K562 (cell line): ENCODE measurements around the gene LUC7L. TPM values are rescaled to one million over a fixed set of nuclear protein-coding genes. Genes with fewer than 3 reads are reported as not detected.

Experiments
- ARID3A ChIP-seq: IDR thresholded peaks from 2 replicates; pipeline ENCODE4 v1.6.1; 2012; ENCODE audit warnings: low read depth, low read length, improper control_type of control experiment, borderline replicate concordance
- E2F8 ChIP-seq: fragments of 450-650 bp; IDR thresholded peaks from 2 replicates; pipeline ENCODE4 v1.7.1; 2018; ENCODE audit warnings: mild to moderate bottlenecking, low read depth; ENCODE audit not compliant: partially characterized antibody
- FOXA1 ChIP-seq: fragments of 450-650 bp; IDR thresholded peaks from 2 replicates; pipeline ENCODE4 v1.6.1; 2016; ENCODE audit warnings: mild to moderate bottlenecking, borderline replicate concordance
- GABPA ChIP-seq: fragments of 200-800 bp; sonication (Bioruptor generic); conservative IDR thresholded peaks from 2 replicates; pipeline ENCODE4 v1.6.1; 2016; ENCODE audit warnings: low read depth, missing genetic modification characterization, missing compliant biosample characterization
- HEY1 ChIP-seq: fragments of 250-450 bp; sonication (Bioruptor Pico); IDR thresholded peaks from 2 replicates; pipeline ENCODE4 v1.5.0; 2020; ENCODE audit warnings: mild to moderate bottlenecking, moderate library complexity, borderline replicate concordance
- HNRNPLL ChIP-seq: fragments of 200-400 bp; formaldehyde crosslinking; IDR thresholded peaks from 2 replicates; pipeline ENCODE4 v1.6.1; 2017; ENCODE audit warnings: low read length, low read depth, mild to moderate bottlenecking; ENCODE audit not compliant: poor library complexity, severe bottlenecking
- IRF2 ChIP-seq: sonication (generic); formaldehyde crosslinking; IDR thresholded peaks from 2 replicates; pipeline ENCODE4 v1.8.1; 2022; ENCODE audit warnings: mild to moderate bottlenecking, missing genetic modification reagents
- L3MBTL2 ChIP-seq: fragments of 450-650 bp; IDR thresholded peaks from 2 replicates; pipeline ENCODE4 v1.6.1; 2016; ENCODE audit warnings: mild to moderate bottlenecking, moderate library complexity
- MTA1 ChIP-seq: fragments of 450-650 bp; IDR thresholded peaks from 2 replicates; pipeline ENCODE4 v1.6.1; 2017; ENCODE audit warnings: borderline replicate concordance
- MTA3 ChIP-seq: fragments of 450-650 bp; formaldehyde crosslinking; IDR thresholded peaks from 2 replicates; pipeline ENCODE4 v1.6.1; 2017; ENCODE audit warnings: mild to moderate bottlenecking, borderline replicate concordance
- NBN ChIP-seq: fragments of 450-650 bp; IDR thresholded peaks from 2 replicates; pipeline ENCODE4 v1.6.1; 2016; ENCODE audit warnings: low read depth, mild to moderate bottlenecking
- NCOA1 ChIP-seq: fragments of 450-650 bp; IDR thresholded peaks from 2 replicates; pipeline ENCODE4 v1.6.1; 2016; ENCODE audit warnings: low read depth
- NCOA4 ChIP-seq: fragments of 450-650 bp; IDR thresholded peaks from 2 replicates; pipeline ENCODE4 v1.6.1; 2018; ENCODE audit warnings: mild to moderate bottlenecking; ENCODE audit not compliant: partially characterized antibody
- NR2C1 ChIP-seq, 2 experiments: fragments of 450-650 bp; IDR thresholded peaks; 2 replicates each; pipeline ENCODE4 v1.6.1; 2017; ENCODE audit warnings: mild to moderate bottlenecking in 2 of 2, antibody characterized with exemption in 1 of 2, inconsistent platforms in 1 of 2, missing compliant biosample characterization in 1 of 2, missing genetic modification characterization in 1 of 2
- PHF20 ChIP-seq: fragments of 450-650 bp; IDR thresholded peaks from 2 replicates; pipeline ENCODE4 v1.6.1; 2018; ENCODE audit not compliant: partially characterized antibody
- SLC30A9 ChIP-seq: fragments of 250-450 bp; sonication (Bioruptor Pico); IDR thresholded peaks from 2 replicates; pipeline ENCODE4 v1.8.0; 2022; ENCODE audit warnings: mild to moderate bottlenecking, moderate library complexity
- TAF7 ChIP-seq: fragments of 450-650 bp; IDR thresholded peaks from 2 replicates; pipeline ENCODE4 v1.6.1; 2016; ENCODE audit warnings: missing genetic modification characterization, missing compliant biosample characterization
- ZNF583 ChIP-seq: fragments of 250-450 bp; sonication (Bioruptor Pico); IDR thresholded peaks from 2 replicates; pipeline ENCODE4 v1.4.0; 2020
- ZNF695 ChIP-seq: fragments of 450-650 bp; formaldehyde crosslinking; IDR thresholded peaks from 2 replicates; pipeline ENCODE4 v1.4.0; 2020; ENCODE audit warnings: mild to moderate bottlenecking, moderate library complexity
- polyA plus RNA-seq, 8 experiments: library from polyadenylated mRNA; depleted of rRNA in 4 of 8; stranded (reverse) in 5 of 8; unstranded in 3 of 8; fragments of >200 nt; fragmentation: Nextera tagmentation in 2 of 8; fragmentation: Illumina TruSeq in 1 of 8; extraction: Ambion mirVana in 2 of 8; extraction: Trizol in 1 of 8; gene quantifications; 2 replicates each; pipeline versions ENCODE4 v1.2.1 to v1.2.3, GENCODE V29; 2011 to 2014; ENCODE audit warnings: inconsistent platforms in 1 of 8, missing spikeins in 1 of 8
- total RNA-seq, 7 experiments: library from RNA; depleted of rRNA in 6 of 7; stranded (reverse); fragments of >200 nt in 6 of 7; fragmentation: Illumina TruSeq in 2 of 7; extraction: Trizol in 2 of 7; gene quantifications; 2 replicates each; pipeline versions ENCODE4 v1.2.1 to v1.2.3, GENCODE V29; 2011 to 2021; ENCODE audit warnings: low replicate concordance in 1 of 7
- TF ChIP-seq, protein P1 (sequence below), 3 experiments: fragments of 200-800 bp in 1 of 3; sonication (Bioruptor generic) in 1 of 3; sonication (generic) in 1 of 3; formaldehyde crosslinking in 1 of 3; IDR thresholded peaks; 2 replicates each; pipeline versions ENCODE4 v1.6.1 to v1.8.0; 2016 to 2022; ENCODE audit warnings: mild to moderate bottlenecking in 2 of 3, missing compliant biosample characterization in 2 of 3, missing genetic modification characterization in 2 of 3, missing genetic modification reagents in 1 of 3

LUC7L gene
- total and polyA plus RNA-seq, 9 of the 15 experiments (the other 6 are each of a cell fraction or from before 2014, with no cell fraction given), result 1.7 to 93.3 (median 59.5) TPM

DNA sequence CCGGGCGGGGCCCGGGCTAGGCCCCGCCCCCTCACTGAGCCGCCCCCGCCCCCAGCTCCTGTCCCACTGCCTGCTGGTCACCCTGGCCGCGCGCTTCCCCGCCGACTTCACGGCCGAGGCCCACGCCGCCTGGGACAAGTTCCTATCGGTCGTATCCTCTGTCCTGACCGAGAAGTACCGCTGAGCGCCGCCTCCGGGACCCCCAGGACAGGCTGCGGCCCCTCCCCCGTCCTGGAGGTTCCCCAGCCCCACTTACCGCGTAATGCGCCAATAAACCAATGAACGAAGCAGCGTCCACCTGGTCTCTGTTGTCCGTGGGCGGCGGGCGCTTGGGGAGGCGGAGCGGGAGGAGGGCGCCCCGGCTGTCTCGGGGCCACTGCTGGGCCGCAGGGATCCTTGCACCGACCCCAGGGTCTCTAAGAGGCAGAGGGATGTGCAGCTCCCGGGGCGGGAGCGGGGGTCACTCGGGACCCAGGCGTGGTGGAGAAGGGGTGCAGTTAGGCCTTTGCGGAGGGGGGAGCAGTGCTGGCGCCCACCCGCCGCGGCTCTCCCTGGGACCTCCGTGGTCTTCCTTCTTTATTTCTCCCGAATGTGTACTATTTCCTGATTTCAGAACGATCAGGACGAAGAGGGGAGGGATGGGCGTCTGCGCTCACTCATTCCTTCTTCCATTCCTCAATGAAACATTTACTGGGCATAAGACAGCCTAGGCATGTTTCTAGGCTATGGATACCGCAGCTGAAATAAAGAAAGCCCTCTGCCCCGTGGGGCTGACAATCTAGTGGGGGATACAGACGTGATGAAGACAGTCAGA lies 74.8 kb downstream of the LUC7L start (continued):
- TF ChIP-seq ARID3A, result no peak
- no peak for TF ChIP-seq IRF2
- TF ChIP-seq TAF7 (tag), result peak; percentile 53; the same call in 1 of the 2 replicates
- TF ChIP-seq NBN, result 0 out of 2 replicates have a peak, but pooled peaks have one; percentile 38
- TF ChIP-seq MTA1, result no peak
- TF ChIP-seq NCOA1, result no peak
- TF ChIP-seq FOXA1, result no peak
- TF ChIP-seq MTA3, result 0 out of 2 replicates have a peak, but pooled peaks have one; percentile 69
- no peak for TF ChIP-seq ZNF695 (CRISPR knock-in tag)
- no peak for TF ChIP-seq NR2C1 (IDR thresholded peaks at IDR 0.05)
- 0 out of 2 replicates have a peak, but pooled peaks have one; percentile 15 for TF ChIP-seq NR2C1 (tag; IDR thresholded peaks at IDR 0.05)
- TF ChIP-seq GABPA (tag), result no peak
- no peak for TF ChIP-seq SLC30A9 (CRISPR knock-in tag)
- TF ChIP-seq NCOA4, result no peak
- peak; percentile 77 for TF ChIP-seq L3MBTL2
- no peak for TF ChIP-seq HEY1 (CRISPR knock-in tag)
- no peak for TF ChIP-seq E2F8
- TF ChIP-seq, protein P1, sequence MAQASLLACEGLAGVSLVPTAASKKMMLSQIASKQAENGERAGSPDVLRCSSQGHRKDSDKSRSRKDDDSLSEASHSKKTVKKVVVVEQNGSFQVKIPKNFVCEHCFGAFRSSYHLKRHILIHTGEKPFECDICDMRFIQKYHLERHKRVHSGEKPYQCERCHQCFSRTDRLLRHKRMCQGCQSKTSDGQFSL (CRISPR knock-in tag; IDR thresholded peaks at IDR 0.05), result peak; percentile 34; the same call in 1 of the 2 replicates
- TF ChIP-seq, protein P1 (tag; IDR thresholded peaks at IDR 0.05), result no peak
- TF ChIP-seq PHF20, result peak; percentile 15
- TF ChIP-seq HNRNPLL, result no peak
- no peak for TF ChIP-seq ZNF583 (CRISPR knock-in tag)
